HEK293 (cell line): Measurements from ENCODE around the gene RASL10A.

Experiments used
- FEZF1 ChIP-seq: fragments of 450-650 bp; formaldehyde crosslinking; IDR thresholded peaks from 2 replicates; pipeline ENCODE4 v1.5.1; 2016; ENCODE audit warnings: missing biosample characterization, missing genetic modification characterization
- SALL2 ChIP-seq: fragments of 450-650 bp; formaldehyde crosslinking; IDR thresholded peaks from 2 replicates; pipeline ENCODE4 v1.5.0; 2017; ENCODE audit warnings: missing biosample characterization, mild to moderate bottlenecking, missing genetic modification characterization, borderline replicate concordance
- SCRT2 ChIP-seq: fragments of 450-650 bp; formaldehyde crosslinking; IDR thresholded peaks from 2 replicates; pipeline ENCODE4 v1.5.1; 2016; ENCODE audit warnings: missing biosample characterization, missing genetic modification characterization
- ZBTB20 ChIP-seq: fragments of 450-650 bp; formaldehyde crosslinking; IDR thresholded peaks from 2 replicates; pipeline ENCODE4 v1.5.1; 2016; ENCODE audit warnings: missing biosample characterization, missing genetic modification characterization
- ZNF121 ChIP-seq: fragments of 450-650 bp; formaldehyde crosslinking; IDR thresholded peaks from 2 replicates; pipeline ENCODE4 v1.5.1; 2016; ENCODE audit warnings: missing biosample characterization, missing genetic modification characterization
- ZNF132 ChIP-seq: fragments of 450-650 bp; formaldehyde crosslinking; IDR thresholded peaks from 2 replicates; pipeline ENCODE4 v1.5.1; 2017; ENCODE audit warnings: missing biosample characterization, missing genetic modification characterization, borderline replicate concordance
- ZNF175 ChIP-seq: fragments of 450-650 bp; formaldehyde crosslinking; IDR thresholded peaks from 2 replicates; pipeline ENCODE4 v1.5.1; 2016; ENCODE audit warnings: missing biosample characterization, missing genetic modification characterization
- ZNF23 ChIP-seq: fragments of 450-650 bp; formaldehyde crosslinking; IDR thresholded peaks from 2 replicates; pipeline ENCODE4 v1.5.1; 2016; ENCODE audit warnings: missing biosample characterization, missing genetic modification characterization, borderline replicate concordance
- ZNF302 ChIP-seq: fragments of 450-650 bp; formaldehyde crosslinking; IDR thresholded peaks from 2 replicates; pipeline ENCODE4 v1.5.1; 2016; ENCODE audit warnings: missing biosample characterization, missing genetic modification characterization, low read depth
- ZNF366 ChIP-seq: fragments of 450-650 bp; formaldehyde crosslinking; conservative IDR thresholded peaks from 2 replicates; pipeline ENCODE4 v1.5.1; 2016; ENCODE audit warnings: missing biosample characterization, missing genetic modification characterization
- ZNF394 ChIP-seq: fragments of 450-650 bp; formaldehyde crosslinking; IDR thresholded peaks from 2 replicates; pipeline ENCODE4 v1.5.1; 2016; ENCODE audit warnings: missing biosample characterization, missing genetic modification characterization, mild to moderate bottlenecking, moderate library complexity, borderline replicate concordance
- ZNF404 ChIP-seq: fragments of 450-650 bp; formaldehyde crosslinking; IDR thresholded peaks from 2 replicates; pipeline ENCODE4 v1.5.1; 2017; ENCODE audit warnings: missing biosample characterization, missing genetic modification characterization
- ZNF423 ChIP-seq: fragments of 450-650 bp; formaldehyde crosslinking; IDR thresholded peaks from 2 replicates; pipeline ENCODE4 v1.5.1; 2016; ENCODE audit warnings: missing biosample characterization, missing genetic modification characterization
- ZNF514 ChIP-seq: fragments of 450-650 bp; formaldehyde crosslinking; IDR thresholded peaks from 2 replicates; pipeline ENCODE4 v1.5.1; 2016; ENCODE audit warnings: missing biosample characterization, missing genetic modification characterization
- ZNF529 ChIP-seq: fragments of 450-650 bp; formaldehyde crosslinking; IDR thresholded peaks from 2 replicates; pipeline ENCODE4 v1.5.1; 2017; ENCODE audit warnings: missing genetic modification characterization, missing biosample characterization; ENCODE audit not compliant: insufficient replicate concordance
- ZNF664 ChIP-seq: fragments of 450-650 bp; formaldehyde crosslinking; IDR thresholded peaks from 2 replicates; pipeline ENCODE4 v1.5.1; 2016; ENCODE audit warnings: missing biosample characterization, missing genetic modification characterization
- ZNF747 ChIP-seq: fragments of 450-650 bp; formaldehyde crosslinking; IDR thresholded peaks from 2 replicates; pipeline ENCODE4 v1.5.1; 2016; ENCODE audit warnings: missing biosample characterization, missing genetic modification characterization
- ZNF76 ChIP-seq: fragments of 450-650 bp; formaldehyde crosslinking; IDR thresholded peaks from 2 replicates; pipeline ENCODE4; 2016; ENCODE audit warnings: low read depth, missing biosample characterization, missing genetic modification characterization, borderline replicate concordance
- ZNF791 ChIP-seq: fragments of 450-650 bp; formaldehyde crosslinking; IDR thresholded peaks from 2 replicates; pipeline ENCODE4 v1.5.1; 2016; ENCODE audit warnings: missing biosample characterization, missing genetic modification characterization
- TF ChIP-seq, protein P1 (sequence below): fragments of 450-650 bp; formaldehyde crosslinking; IDR thresholded peaks from 2 replicates; pipeline ENCODE4 v1.5.1; 2016; ENCODE audit warnings: missing biosample characterization, missing genetic modification characterization
- TF ChIP-seq, protein P2 (sequence below): fragments of 450-650 bp; formaldehyde crosslinking; IDR thresholded peaks from 2 replicates; pipeline ENCODE4 v1.5.1; 2016; ENCODE audit warnings: missing biosample characterization, missing genetic modification characterization
- TF ChIP-seq, protein P3 (sequence below): fragments of 450-650 bp; formaldehyde crosslinking; IDR thresholded peaks from 2 replicates; pipeline ENCODE4 v1.5.1; 2016; ENCODE audit warnings: missing biosample characterization, missing genetic modification characterization
- TF ChIP-seq, protein P4 (sequence below): fragments of 450-650 bp; formaldehyde crosslinking; IDR thresholded peaks from 2 replicates; pipeline ENCODE4 v1.5.1; 2016; ENCODE audit warnings: missing biosample characterization, missing genetic modification characterization
- TF ChIP-seq, protein P5 (sequence below): fragments of 450-650 bp; formaldehyde crosslinking; IDR thresholded peaks from 2 replicates; pipeline ENCODE4 v1.5.1; 2016; ENCODE audit warnings: missing biosample characterization, missing genetic modification characterization
- TF ChIP-seq, protein P6 (sequence below): fragments of 450-650 bp; IDR thresholded peaks from 2 replicates; pipeline ENCODE4 v1.5.1; 2018; ENCODE audit warnings: missing biosample characterization, missing genetic modification characterization
- TF ChIP-seq, protein P7 (sequence below): fragments of 450-650 bp; formaldehyde crosslinking; IDR thresholded peaks from 2 replicates; pipeline ENCODE4 v1.5.1; 2016; ENCODE audit warnings: missing biosample characterization, missing genetic modification characterization

RASL10A gene

DNA sequence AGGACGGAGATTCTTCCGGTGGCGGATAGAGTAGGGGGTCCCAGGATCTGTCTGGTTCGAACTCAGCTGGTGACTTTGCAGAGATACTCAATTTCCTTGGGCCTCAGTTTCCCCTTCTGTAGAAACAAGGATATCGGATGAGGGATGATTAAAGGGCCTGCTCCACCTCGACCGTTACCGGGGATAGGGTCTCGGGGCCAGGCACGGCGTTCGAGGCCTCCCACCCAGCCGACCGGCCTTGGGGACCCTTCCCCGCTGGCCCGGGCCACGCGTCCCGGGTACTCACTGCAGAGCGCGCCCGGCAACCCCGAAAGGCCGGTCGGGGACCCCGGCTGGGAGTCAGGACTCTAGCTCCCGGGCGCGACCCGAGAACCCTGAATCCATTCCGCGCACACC is 48.0 kb downstream of the RASL10A start (continued):
- no peak for TF ChIP-seq ZNF791 (tag by site-specific recombination)
- no peak for TF ChIP-seq SALL2
- TF ChIP-seq ZNF747 (tag by site-specific recombination), result no peak
- TF ChIP-seq ZNF175 (tag by site-specific recombination), result no peak
- peak; percentile 92 for TF ChIP-seq ZBTB20
- 0 out of 2 replicates have a peak, but pooled peaks have one; percentile 50 for TF ChIP-seq ZNF76
- TF ChIP-seq ZNF664 (tag by site-specific recombination), result 0 out of 2 replicates have a peak, but pooled peaks have one; percentile 5
- TF ChIP-seq ZNF302 (tag by site-specific recombination), result no peak
- TF ChIP-seq ZNF514, result no peak
- no peak for TF ChIP-seq ZNF366 (tag by site-specific recombination)
- TF ChIP-seq, protein P1, sequence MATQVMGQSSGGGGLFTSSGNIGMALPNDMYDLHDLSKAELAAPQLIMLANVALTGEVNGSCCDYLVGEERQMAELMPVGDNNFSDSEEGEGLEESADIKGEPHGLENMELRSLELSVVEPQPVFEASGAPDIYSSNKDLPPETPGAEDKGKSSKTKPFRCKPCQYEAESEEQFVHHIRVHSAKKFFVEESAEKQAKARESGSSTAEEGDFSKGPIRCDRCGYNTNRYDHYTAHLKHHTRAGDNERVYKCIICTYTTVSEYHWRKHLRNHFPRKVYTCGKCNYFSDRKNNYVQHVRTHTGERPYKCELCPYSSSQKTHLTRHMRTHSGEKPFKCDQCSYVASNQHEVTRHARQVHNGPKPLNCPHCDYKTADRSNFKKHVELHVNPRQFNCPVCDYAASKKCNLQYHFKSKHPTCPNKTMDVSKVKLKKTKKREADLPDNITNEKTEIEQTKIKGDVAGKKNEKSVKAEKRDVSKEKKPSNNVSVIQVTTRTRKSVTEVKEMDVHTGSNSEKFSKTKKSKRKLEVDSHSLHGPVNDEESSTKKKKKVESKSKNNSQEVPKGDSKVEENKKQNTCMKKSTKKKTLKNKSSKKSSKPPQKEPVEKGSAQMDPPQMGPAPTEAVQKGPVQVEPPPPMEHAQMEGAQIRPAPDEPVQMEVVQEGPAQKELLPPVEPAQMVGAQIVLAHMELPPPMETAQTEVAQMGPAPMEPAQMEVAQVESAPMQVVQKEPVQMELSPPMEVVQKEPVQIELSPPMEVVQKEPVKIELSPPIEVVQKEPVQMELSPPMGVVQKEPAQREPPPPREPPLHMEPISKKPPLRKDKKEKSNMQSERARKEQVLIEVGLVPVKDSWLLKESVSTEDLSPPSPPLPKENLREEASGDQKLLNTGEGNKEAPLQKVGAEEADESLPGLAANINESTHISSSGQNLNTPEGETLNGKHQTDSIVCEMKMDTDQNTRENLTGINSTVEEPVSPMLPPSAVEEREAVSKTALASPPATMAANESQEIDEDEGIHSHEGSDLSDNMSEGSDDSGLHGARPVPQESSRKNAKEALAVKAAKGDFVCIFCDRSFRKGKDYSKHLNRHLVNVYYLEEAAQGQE (tag by site-specific recombination), result 0 out of 2 replicates have a peak, but pooled peaks have one; percentile 22
- no peak for TF ChIP-seq FEZF1 (tag by site-specific recombination)
- TF ChIP-seq ZNF404, result no peak
- peak; percentile 39; the same call in 1 of the 2 replicates for TF ChIP-seq ZNF121 (tag by site-specific recombination)
- TF ChIP-seq, protein P2, sequence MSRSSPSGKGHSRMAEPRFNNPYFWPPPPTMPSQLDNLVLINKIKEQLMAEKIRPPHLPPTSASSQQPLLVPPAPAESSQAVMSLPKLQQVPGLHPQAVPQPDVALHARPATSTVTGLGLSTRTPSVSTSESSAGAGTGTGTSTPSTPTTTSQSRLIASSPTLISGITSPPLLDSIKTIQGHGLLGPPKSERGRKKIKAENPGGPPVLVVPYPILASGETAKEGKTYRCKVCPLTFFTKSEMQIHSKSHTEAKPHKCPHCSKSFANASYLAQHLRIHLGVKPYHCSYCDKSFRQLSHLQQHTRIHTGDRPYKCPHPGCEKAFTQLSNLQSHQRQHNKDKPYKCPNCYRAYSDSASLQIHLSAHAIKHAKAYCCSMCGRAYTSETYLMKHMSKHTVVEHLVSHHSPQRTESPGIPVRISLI (tag by site-specific recombination), result no peak
- TF ChIP-seq, protein P3, sequence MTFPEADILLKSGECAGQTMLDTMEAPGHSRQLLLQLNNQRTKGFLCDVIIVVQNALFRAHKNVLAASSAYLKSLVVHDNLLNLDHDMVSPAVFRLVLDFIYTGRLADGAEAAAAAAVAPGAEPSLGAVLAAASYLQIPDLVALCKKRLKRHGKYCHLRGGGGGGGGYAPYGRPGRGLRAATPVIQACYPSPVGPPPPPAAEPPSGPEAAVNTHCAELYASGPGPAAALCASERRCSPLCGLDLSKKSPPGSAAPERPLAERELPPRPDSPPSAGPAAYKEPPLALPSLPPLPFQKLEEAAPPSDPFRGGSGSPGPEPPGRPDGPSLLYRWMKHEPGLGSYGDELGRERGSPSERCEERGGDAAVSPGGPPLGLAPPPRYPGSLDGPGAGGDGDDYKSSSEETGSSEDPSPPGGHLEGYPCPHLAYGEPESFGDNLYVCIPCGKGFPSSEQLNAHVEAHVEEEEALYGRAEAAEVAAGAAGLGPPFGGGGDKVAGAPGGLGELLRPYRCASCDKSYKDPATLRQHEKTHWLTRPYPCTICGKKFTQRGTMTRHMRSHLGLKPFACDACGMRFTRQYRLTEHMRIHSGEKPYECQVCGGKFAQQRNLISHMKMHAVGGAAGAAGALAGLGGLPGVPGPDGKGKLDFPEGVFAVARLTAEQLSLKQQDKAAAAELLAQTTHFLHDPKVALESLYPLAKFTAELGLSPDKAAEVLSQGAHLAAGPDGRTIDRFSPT (tag by site-specific recombination), result no peak
- TF ChIP-seq ZNF423 (tag by site-specific recombination), result no peak
- TF ChIP-seq ZNF132 (tag by site-specific recombination), result no peak
- no peak; the same call in 1 of the 2 replicates for TF ChIP-seq ZNF394 (tag by site-specific recombination)
- TF ChIP-seq ZNF23 (tag by site-specific recombination), result no peak
- TF ChIP-seq, protein P4, sequence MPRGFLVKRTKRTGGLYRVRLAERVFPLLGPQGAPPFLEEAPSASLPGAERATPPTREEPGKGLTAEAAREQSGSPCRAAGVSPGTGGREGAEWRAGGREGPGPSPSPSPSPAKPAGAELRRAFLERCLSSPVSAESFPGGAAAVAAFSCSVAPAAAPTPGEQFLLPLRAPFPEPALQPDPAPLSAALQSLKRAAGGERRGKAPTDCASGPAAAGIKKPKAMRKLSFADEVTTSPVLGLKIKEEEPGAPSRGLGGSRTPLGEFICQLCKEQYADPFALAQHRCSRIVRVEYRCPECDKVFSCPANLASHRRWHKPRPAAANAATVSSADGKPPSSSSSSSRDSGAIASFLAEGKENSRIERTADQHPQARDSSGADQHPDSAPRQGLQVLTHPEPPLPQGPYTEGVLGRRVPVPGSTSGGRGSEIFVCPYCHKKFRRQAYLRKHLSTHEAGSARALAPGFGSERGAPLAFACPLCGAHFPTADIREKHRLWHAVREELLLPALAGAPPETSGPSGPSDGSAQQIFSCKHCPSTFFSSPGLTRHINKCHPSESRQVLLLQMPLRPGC, result no peak
- TF ChIP-seq, protein P5, sequence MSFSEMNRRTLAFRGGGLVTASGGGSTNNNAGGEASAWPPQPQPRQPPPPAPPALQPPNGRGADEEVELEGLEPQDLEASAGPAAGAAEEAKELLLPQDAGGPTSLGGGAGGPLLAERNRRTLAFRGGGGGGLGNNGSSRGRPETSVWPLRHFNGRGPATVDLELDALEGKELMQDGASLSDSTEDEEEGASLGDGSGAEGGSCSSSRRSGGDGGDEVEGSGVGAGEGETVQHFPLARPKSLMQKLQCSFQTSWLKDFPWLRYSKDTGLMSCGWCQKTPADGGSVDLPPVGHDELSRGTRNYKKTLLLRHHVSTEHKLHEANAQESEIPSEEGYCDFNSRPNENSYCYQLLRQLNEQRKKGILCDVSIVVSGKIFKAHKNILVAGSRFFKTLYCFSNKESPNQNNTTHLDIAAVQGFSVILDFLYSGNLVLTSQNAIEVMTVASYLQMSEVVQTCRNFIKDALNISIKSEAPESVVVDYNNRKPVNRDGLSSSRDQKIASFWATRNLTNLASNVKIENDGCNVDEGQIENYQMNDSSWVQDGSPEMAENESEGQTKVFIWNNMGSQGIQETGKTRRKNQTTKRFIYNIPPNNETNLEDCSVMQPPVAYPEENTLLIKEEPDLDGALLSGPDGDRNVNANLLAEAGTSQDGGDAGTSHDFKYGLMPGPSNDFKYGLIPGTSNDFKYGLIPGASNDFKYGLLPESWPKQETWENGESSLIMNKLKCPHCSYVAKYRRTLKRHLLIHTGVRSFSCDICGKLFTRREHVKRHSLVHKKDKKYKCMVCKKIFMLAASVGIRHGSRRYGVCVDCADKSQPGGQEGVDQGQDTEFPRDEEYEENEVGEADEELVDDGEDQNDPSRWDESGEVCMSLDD (tag by site-specific recombination), result peak; percentile 71; the same call in 1 of the 2 replicates
- no peak for TF ChIP-seq ZNF529
- TF ChIP-seq SCRT2 (tag by site-specific recombination), result no peak
- TF ChIP-seq, protein P6, sequence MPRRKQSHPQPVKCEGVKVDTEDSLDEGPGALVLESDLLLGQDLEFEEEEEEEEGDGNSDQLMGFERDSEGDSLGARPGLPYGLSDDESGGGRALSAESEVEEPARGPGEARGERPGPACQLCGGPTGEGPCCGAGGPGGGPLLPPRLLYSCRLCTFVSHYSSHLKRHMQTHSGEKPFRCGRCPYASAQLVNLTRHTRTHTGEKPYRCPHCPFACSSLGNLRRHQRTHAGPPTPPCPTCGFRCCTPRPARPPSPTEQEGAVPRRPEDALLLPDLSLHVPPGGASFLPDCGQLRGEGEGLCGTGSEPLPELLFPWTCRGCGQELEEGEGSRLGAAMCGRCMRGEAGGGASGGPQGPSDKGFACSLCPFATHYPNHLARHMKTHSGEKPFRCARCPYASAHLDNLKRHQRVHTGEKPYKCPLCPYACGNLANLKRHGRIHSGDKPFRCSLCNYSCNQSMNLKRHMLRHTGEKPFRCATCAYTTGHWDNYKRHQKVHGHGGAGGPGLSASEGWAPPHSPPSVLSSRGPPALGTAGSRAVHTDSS (tag by site-specific recombination), result 0 out of 2 replicates have a peak, but pooled peaks have one; percentile 4
- TF ChIP-seq, protein P7, sequence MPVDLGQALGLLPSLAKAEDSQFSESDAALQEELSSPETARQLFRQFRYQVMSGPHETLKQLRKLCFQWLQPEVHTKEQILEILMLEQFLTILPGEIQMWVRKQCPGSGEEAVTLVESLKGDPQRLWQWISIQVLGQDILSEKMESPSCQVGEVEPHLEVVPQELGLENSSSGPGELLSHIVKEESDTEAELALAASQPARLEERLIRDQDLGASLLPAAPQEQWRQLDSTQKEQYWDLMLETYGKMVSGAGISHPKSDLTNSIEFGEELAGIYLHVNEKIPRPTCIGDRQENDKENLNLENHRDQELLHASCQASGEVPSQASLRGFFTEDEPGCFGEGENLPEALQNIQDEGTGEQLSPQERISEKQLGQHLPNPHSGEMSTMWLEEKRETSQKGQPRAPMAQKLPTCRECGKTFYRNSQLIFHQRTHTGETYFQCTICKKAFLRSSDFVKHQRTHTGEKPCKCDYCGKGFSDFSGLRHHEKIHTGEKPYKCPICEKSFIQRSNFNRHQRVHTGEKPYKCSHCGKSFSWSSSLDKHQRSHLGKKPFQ (tag by site-specific recombination), result no peak
